SK-N-SH (cell line): ENCODE data around the gene OBSL1. TPM values are rescaled to one million over a fixed set of nuclear protein-coding genes. Genes with fewer than 3 reads are reported as not detected.

ENCODE experiments used
- CTCF ChIA-PET: fragments of 300-600, 350-600 bp; formaldehyde crosslinking; extraction: SDS; loops from one replicate; lab custom pipeline; 2021; lab: Yijun Ruan, JAX
- POLR2A ChIA-PET: fragments of 350-600 bp; sonication (Branson Sonifier 250); formaldehyde crosslinking; extraction: SDS; loops from one replicate; lab custom pipeline; 2020; ENCODE audit warnings: antibody characterized with exemption, inconsistent platforms; lab: Yijun Ruan, JAX
- DNase-seq: peaks from one replicate; pipeline ENCODE4 v3.0.0; 2012
- H2AFZ ChIP-seq: fragments of 200-600 bp; sonication (generic); 2 replicates; pipeline ENCODE4 v1.8.1; 2016; ENCODE audit warnings: antibody characterized with exemption, mild to moderate bottlenecking, low read depth
- H3F3A ChIP-seq: fragments of 200-600 bp; sonication (generic); replicated peaks from 2 replicates; pipeline ENCODE3; 2016; ENCODE audit warnings: antibody characterized with exemption, mild to moderate bottlenecking; ENCODE audit not compliant: insufficient read depth
- H3K27ac ChIP-seq, 2 experiments: fragments of 200-500 bp in 1 of 2; fragments of 200-600 bp in 1 of 2; sonication (Bioruptor generic) in 1 of 2; sonication (generic), shearing (Covaris generic) in 1 of 2; 2 replicates each; pipeline versions ENCODE4 v1.5.1 to v1.6.1; 2014 to 2016; ENCODE audit warnings: low read depth in 2 of 2, inconsistent platforms in 1 of 2, low read length in 1 of 2, mild to moderate bottlenecking in 1 of 2, mixed read lengths in 1 of 2
- H3K27me3 ChIP-seq: fragments of 200-600 bp; sonication (generic), shearing (Covaris generic); 2 replicates; pipeline ENCODE4 v1.6.1; 2016; ENCODE audit warnings: mixed run types; ENCODE audit not compliant: insufficient read depth
- H3K36me3 ChIP-seq, 2 experiments: fragments of 200-500 bp in 1 of 2; fragments of 200-600 bp in 1 of 2; sonication (Bioruptor generic) in 1 of 2; sonication (generic) in 1 of 2; replicated peaks in 1 of 2; 2 replicates each; pipeline versions ENCODE3 to v1.5.1; 2014 to 2016; ENCODE audit warnings: low read length in 1 of 2, mild to moderate bottlenecking in 1 of 2; ENCODE audit not compliant: insufficient read depth in 2 of 2, control insufficient read depth in 1 of 2
- H3K4me1 ChIP-seq, 2 experiments: fragments of 200-500 bp in 1 of 2; fragments of 200-600 bp in 1 of 2; sonication (Bioruptor generic) in 1 of 2; sonication (generic), shearing (Covaris generic) in 1 of 2; 2 replicates each; pipeline versions ENCODE4 v1.5.1 to v1.6.1; 2014 to 2016; ENCODE audit warnings: low read depth in 1 of 2, low read length in 1 of 2, mixed run types in 1 of 2; ENCODE audit not compliant: insufficient read depth in 2 of 2, control insufficient read depth in 1 of 2
- H3K4me2 ChIP-seq: fragments of 200-600 bp; sonication (generic), shearing (Covaris generic); 2 replicates; pipeline ENCODE4 v1.6.1; 2017; ENCODE audit warnings: mixed run types
- H3K4me3 ChIP-seq, 2 experiments: fragments of 200-500 bp in 1 of 2; fragments of 200-600 bp in 1 of 2; sonication (Bioruptor generic) in 1 of 2; sonication (generic), shearing (Covaris generic) in 1 of 2; 2 replicates each; pipeline versions ENCODE4 v1.5.1 to v1.8.1; 2014 to 2016; ENCODE audit warnings: low read depth in 2 of 2, inconsistent platforms in 1 of 2, low read length in 1 of 2, mild to moderate bottlenecking in 1 of 2, mixed read lengths in 1 of 2, moderate library complexity in 1 of 2
- H3K79me2 ChIP-seq: fragments of 200-600 bp; sonication (generic); 2 replicates; pipeline ENCODE4 v1.8.1; 2017; ENCODE audit warnings: mild to moderate bottlenecking; ENCODE audit not compliant: insufficient read depth
- H3K9ac ChIP-seq: fragments of 200-600 bp; sonication (generic); 2 replicates; pipeline ENCODE4 v1.6.1; 2017; ENCODE audit warnings: mixed run types
- H3K9me2 ChIP-seq: fragments of 200-600 bp; sonication (generic); 2 replicates; pipeline ENCODE4 v1.6.1; 2017; ENCODE audit warnings: mixed run types
- H3K9me3 ChIP-seq: fragments of 200-600 bp; sonication (generic); 2 replicates; pipeline ENCODE4 v1.6.1; 2017; ENCODE audit warnings: mixed run types, mild to moderate bottlenecking, moderate library complexity
- H4K20me1 ChIP-seq: fragments of 200-600 bp; sonication (generic); 2 replicates; pipeline ENCODE4 v1.6.1; 2017; ENCODE audit warnings: mild to moderate bottlenecking, mixed run types; ENCODE audit not compliant: insufficient read depth
- CHD2 ChIP-seq: fragments of 150-350 bp; IDR thresholded peaks from 2 replicates; pipeline ENCODE4 v1.6.1; 2018; ENCODE audit warnings: low read length; ENCODE audit not compliant: partially characterized antibody
- CTCF ChIP-seq: fragments of 200-600 bp; sonication (generic); IDR thresholded peaks from 2 replicates; pipeline ENCODE4 v1.6.1; 2017; ENCODE audit warnings: antibody characterized with exemption, mild to moderate bottlenecking, moderate library complexity
- FOXJ3 ChIP-seq: sonication (generic); formaldehyde crosslinking; IDR thresholded peaks from 2 replicates; pipeline ENCODE4 v1.5.1; 2020; ENCODE audit warnings: mild to moderate bottlenecking, missing genetic modification reagents
- GABPA ChIP-seq: IDR thresholded peaks from 2 replicates; pipeline ENCODE4 v1.4.0; 2012; ENCODE audit warnings: low read depth, mild to moderate bottlenecking
- JUND ChIP-seq: IDR thresholded peaks from 2 replicates; pipeline ENCODE4 v1.4.0; 2012
- MEF2A ChIP-seq: IDR thresholded peaks from 2 replicates; pipeline ENCODE4 v1.4.0; 2012; ENCODE audit warnings: low read depth, borderline replicate concordance
- NFIC ChIP-seq: IDR thresholded peaks from 2 replicates; pipeline ENCODE4 v1.4.0; 2012; ENCODE audit warnings: borderline replicate concordance
- PBX3 ChIP-seq: IDR thresholded peaks from 2 replicates; pipeline ENCODE4; 2012
- REST ChIP-seq: IDR thresholded peaks from 2 replicates; pipeline ENCODE4 v1.6.1; 2012; ENCODE audit warnings: mild to moderate bottlenecking, low read depth, low read length, moderate library complexity
- RXRA ChIP-seq: IDR thresholded peaks from 2 replicates; pipeline ENCODE4 v1.4.0; 2012; ENCODE audit warnings: low read depth, mild to moderate bottlenecking, borderline replicate concordance
- SIN3A ChIP-seq: IDR thresholded peaks from 2 replicates; pipeline ENCODE4 v1.6.1; 2012; ENCODE audit warnings: low read depth, mild to moderate bottlenecking, low read length, moderate library complexity, borderline replicate concordance
- SMC3 ChIP-seq: IDR thresholded peaks from 2 replicates; pipeline ENCODE4 v1.6.1; 2012; ENCODE audit warnings: low read depth, low read length, improper control_type of control experiment
- TAF1 ChIP-seq: IDR thresholded peaks from 2 replicates; pipeline ENCODE4 v1.6.1; 2012; ENCODE audit warnings: low read depth, mild to moderate bottlenecking, low read length, moderate library complexity, borderline replicate concordance
- TCF12 ChIP-seq: IDR thresholded peaks from 2 replicates; pipeline ENCODE4 v1.4.0; 2012
- USF2 ChIP-seq: fragments of 150-350 bp; IDR thresholded peaks from 2 replicates; pipeline ENCODE4 v1.6.1; 2017; ENCODE audit warnings: antibody characterized with exemption, low read length, low read depth, borderline replicate concordance
- WGBS: methylation state at CpG from one replicate; pipeline ENCODE4 v1.1.6; 2017; ENCODE audit warnings: low lambda C conversion rate; 5-methylcytosine and 5-hydroxymethylcytosine counted together
- polyA plus RNA-seq, 3 experiments: library from polyadenylated mRNA; depleted of rRNA; stranded (reverse); fragments of >200 nt; gene quantifications; 2 replicates each; pipeline ENCODE4 v1.2.3, GENCODE V29; 2012

OBSL1 gene
- polyA plus RNA-seq, 1 of the 3 experiments (the other 2 are of a cell fraction): 93.0 TPM

GRCh38 chr2:219555956-219556355 is 15.4 kb downstream of the OBSL1 start:
- WGBS: 91% methylated on average over 20 of the region's 20 CpGs
- POLR2A ChIA-PET: interaction anchor here (0.7 kb wide), 1 partner anchor 203 kb away, joined by 4 read pairs; no protein-coding TSS in a partner anchor

More at GRCh38 chr2:219555956-219556355, 15.4 kb downstream of the OBSL1 start:
- no peak for DNase-seq
- H3K27me3 ChIP-seq: no peaks in the 10 kb centered on the region
- peaks cover 0 to 16% of the 10 kb centered on the region in 2 experiments; a peak in 1 of 4 replicates for H3K4me1 ChIP-seq
- CTCF ChIA-PET: interaction anchor here (0.8 to 7.5 kb wide), 7 partner anchors 12 to 87 kb away, joined by 3 to 107 read pairs (median 4); partner anchors contain the start of genes CHPF, OBSL1 and TMEM198
- no peaks in the 10 kb centered on the region for H4K20me1 ChIP-seq
- no peak for TF ChIP-seq MEF2A
- TF ChIP-seq SMC3: no peak
- TF ChIP-seq RXRA: no peak
- TF ChIP-seq FOXJ3 (CRISPR knock-in tag): no peak
- no peak for TF ChIP-seq REST
- TF ChIP-seq CHD2: no peak
- TF ChIP-seq TCF12: no peak
- TF ChIP-seq TAF1: no peak
- TF ChIP-seq CTCF: no peak
- TF ChIP-seq PBX3: no peak
- no peak for TF ChIP-seq GABPA
- no peak for TF ChIP-seq NFIC
- TF ChIP-seq USF2: no peak
- no peak for TF ChIP-seq SIN3A
- no peak for TF ChIP-seq JUND
- H3K4me3 ChIP-seq: no peak overlapping the region
- no peaks in the 10 kb centered on the region for H3K36me3 ChIP-seq
- H3K79me2 ChIP-seq: no peaks in the 10 kb centered on the region
- H3K9ac ChIP-seq: no peak overlapping the region
- no peak overlapping the region for H3K4me2 ChIP-seq
- no peaks in the 10 kb centered on the region for H3K9me3 ChIP-seq
- H3K27ac ChIP-seq: no peak overlapping the region
- no peaks in the 10 kb centered on the region for H3F3A ChIP-seq
- H2AFZ ChIP-seq: no peak overlapping the region
- H3K9me2 ChIP-seq: no peaks in the 10 kb centered on the region
